Measurements from ENCODE around the gene CPT2.

CPT2 gene

DNA sequence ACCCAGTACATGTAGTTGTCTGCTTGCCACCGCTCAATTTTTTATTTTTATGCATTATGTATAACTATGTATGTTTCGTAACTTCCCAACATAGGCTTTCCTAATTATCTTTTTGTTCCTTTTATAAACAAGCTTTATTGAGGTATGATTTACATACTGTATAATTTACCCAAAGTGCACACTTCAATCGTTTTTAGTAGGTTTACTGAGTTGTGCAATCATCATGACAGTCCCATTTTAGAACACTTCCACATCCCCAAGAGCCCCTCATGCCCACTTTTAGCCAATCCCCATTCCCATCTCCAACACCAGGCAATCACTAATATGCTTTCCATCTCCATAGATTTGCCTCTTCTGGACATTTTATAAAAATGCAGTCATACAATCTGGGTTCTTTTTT is 39.8 kb upstream of the CPT2 start:
- TF ChIP-seq, protein P1, sequence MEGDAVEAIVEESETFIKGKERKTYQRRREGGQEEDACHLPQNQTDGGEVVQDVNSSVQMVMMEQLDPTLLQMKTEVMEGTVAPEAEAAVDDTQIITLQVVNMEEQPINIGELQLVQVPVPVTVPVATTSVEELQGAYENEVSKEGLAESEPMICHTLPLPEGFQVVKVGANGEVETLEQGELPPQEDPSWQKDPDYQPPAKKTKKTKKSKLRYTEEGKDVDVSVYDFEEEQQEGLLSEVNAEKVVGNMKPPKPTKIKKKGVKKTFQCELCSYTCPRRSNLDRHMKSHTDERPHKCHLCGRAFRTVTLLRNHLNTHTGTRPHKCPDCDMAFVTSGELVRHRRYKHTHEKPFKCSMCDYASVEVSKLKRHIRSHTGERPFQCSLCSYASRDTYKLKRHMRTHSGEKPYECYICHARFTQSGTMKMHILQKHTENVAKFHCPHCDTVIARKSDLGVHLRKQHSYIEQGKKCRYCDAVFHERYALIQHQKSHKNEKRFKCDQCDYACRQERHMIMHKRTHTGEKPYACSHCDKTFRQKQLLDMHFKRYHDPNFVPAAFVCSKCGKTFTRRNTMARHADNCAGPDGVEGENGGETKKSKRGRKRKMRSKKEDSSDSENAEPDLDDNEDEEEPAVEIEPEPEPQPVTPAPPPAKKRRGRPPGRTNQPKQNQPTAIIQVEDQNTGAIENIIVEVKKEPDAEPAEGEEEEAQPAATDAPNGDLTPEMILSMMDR (IDR thresholded peaks at IDR 0.05) = no peak

DNA sequence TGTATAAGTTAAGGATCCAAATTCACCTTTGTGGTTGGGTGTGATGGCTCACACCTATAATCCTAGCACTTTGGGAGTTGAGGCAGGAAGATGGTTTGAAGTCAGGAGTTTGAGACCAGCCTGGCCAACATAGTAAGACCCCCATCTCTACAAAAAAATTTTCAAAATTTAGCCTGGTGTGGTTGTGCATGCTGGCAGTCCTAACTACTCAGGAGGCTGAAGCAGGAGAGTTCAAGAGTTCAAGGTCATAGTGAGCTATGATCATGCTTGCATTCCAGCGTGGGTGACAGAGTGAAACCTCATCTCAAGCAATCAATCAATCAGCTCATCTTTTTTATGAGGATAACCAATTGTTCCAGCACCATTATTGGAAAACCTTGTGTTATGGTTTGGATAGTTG is 37.7 kb upstream of the CPT2 start:
- TF ChIP-seq, protein P1 (IDR thresholded peaks at IDR 0.05) = no peak

- TF ChIP-seq, protein P1 (IDR thresholded peaks at IDR 0.05) = no peak
These were observed 35.7 kb upstream of the CPT2 start for GRCh38 chr1:53160924-53161378.

DNA sequence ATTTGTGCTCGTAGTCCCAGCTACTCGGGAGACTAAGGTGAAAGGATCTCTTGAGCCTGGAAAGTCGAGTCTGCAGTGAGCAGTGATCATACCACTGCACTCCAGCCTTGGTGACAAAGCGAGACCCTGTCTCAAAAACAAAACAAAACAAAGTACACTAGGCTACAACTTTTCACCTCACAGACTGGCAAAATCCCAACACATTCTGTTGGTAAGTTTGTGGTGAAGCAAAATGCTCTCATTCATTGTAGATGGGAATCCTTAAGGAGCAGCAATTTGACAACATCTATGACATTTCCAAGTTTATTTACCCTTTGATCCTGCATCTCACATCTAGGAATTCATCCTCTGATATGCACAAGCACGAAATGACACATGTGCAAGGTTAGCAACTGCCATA is 34.0 kb upstream of the CPT2 start:
- TF ChIP-seq, protein P1 (IDR thresholded peaks at IDR 0.05) = no peak

DNA sequence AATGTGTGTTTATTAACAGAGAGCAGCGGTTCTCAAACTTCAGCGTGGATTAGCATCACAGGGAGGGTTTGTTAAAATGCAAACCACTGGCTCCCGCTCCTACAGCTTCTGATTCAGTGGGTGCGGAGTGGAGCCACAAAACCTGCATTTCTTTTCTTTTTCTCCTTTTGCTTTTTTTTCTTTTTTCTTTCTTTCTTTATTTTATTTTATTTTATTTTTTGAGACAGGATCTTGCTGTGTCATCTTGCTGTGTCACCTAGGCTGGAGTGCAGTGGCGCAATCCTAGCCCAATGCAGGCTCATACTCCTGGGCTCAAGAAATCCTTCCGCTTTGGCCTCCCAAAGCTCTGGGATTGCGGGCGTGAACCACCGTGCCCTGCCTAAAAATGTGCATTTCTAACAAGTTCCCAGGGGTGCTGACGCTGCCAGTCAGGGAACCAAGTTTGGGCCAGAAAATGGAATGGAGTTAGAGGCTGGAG is 33.3 kb upstream of the CPT2 start:
- TF ChIP-seq, protein P1 (IDR thresholded peaks at IDR 0.05) = no peak

GRCh38 chr1:53165408-53165961 is 31.1 kb upstream of the CPT2 start:
- TF ChIP-seq, protein P1 (IDR thresholded peaks at IDR 0.05) = no peak

DNA sequence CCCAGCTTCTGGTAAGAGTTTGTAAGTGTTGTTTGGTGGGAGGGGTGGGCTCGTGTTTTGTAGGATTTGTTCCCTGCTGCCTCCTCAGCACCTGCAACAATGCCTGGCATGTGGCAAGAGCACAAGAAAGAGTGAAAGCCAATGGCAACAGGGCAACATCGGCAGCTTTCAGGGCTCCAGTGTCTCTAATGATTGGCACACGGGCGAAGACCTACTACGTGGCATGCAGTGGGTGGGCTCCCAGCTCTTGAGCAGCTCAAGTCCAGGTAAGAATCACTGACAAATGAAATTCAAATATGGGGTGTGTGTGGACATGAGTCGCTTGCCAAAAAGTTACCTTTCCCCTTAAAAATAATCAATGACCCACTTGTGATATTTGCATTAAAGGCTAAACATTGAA is 30.3 kb upstream of the CPT2 start:
- TF ChIP-seq, protein P1 (IDR thresholded peaks at IDR 0.05) = no peak

DNA sequence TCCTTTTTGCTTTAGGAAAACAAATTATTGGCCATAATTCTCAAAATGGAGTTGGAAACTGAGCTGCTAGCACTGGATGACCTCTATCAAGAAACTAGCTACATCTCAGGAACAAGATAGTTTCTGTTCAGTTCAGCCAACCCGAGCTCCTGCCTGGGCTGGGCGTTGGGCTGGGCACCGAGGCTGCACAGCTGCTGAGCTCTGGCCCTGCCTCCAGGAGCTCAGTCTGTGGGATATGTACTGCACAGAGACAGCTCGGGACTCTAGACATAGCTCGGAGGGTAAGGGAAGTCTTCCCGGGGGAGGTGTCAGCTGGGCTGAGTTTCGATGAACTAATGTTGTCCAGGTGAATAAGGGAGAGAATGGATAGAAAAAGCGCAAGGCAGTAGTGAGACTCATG is 29.7 kb upstream of the CPT2 start:
- TF ChIP-seq, protein P1 (IDR thresholded peaks at IDR 0.05) = no peak

Data from LNCAP (cell line).